WI38 (cell line): ENCODE data around the gene SREK1IP1.

Experiments
- H3K4me3 ChIP-seq: 2 replicates; pipeline ENCODE4 v1.5.1; 2011; ENCODE audit warnings: low read depth, mild to moderate bottlenecking, control low read depth, low read length
- CTCF ChIP-seq: IDR thresholded peaks from 2 replicates; pipeline ENCODE4 v1.5.1; 2012; ENCODE audit warnings: low read depth, mild to moderate bottlenecking, control low read depth, low read length

The SREK1IP1 gene

GRCh38 chr5:64768358-64769312, at the start of gene SREK1IP1, which contains the start of gene CWC27:
Gene SREK1IP1, minus strand, starts transcription at chr5:64768691. Its CDS starts 174 bp downstream, at chr5:64768517.
Gene CWC27, plus strand, starts transcription at chr5:64768930. Its CDS starts 217 bp downstream, at chr5:64769147.
- peak within 1 kb of the TSS; percentile 98 for H3K4me3 ChIP-seq
- no peak for TF ChIP-seq CTCF

GRCh38 chr5:64818245-64818644, 49.8 kb upstream of the SREK1IP1 start:
- no peak for TF ChIP-seq CTCF
- no peak overlapping the region for H3K4me3 ChIP-seq

- H3K4me3 ChIP-seq = no peak overlapping the region
- TF ChIP-seq CTCF = no peak
Observed at GRCh38 chr5:64814073-64814472, 45.6 kb upstream of the SREK1IP1 start.

GRCh38 chr5:64811050-64811640, 42.7 kb upstream of the SREK1IP1 start:
- H3K4me3 ChIP-seq = no peak overlapping the region
- TF ChIP-seq CTCF = peak; percentile 41; the same call in 1 of the 2 replicates

GRCh38 chr5:64807520-64807919, 39.0 kb upstream of the SREK1IP1 start:
- no peak overlapping the region for H3K4me3 ChIP-seq
- no peak for TF ChIP-seq CTCF

GRCh38 chr5:64806537-64806936, 38.0 kb upstream of the SREK1IP1 start:
- H3K4me3 ChIP-seq = no peak overlapping the region
- TF ChIP-seq CTCF = no peak

- no peak overlapping the region for H3K4me3 ChIP-seq
- TF ChIP-seq CTCF = no peak
Observed at GRCh38 chr5:64800926-64801325, 32.4 kb upstream of the SREK1IP1 start.
